Stimulated activated CD4-positive, alpha-beta T cell treated with anti-CD3 and anti-CD28 coated beads, Interleukin-1b, Interleukin-23, amount 100 ng/mL, for 4 hours (primary cell): ENCODE results near the gene ADAMTS5.

Experiments
- DNase-seq, 2 donors: peaks; one replicate each; pipeline ENCODE4 v3.0.0-alpha.2; 2020; ENCODE audit warnings: low read depth in 2 of 2

ADAMTS5 gene

GRCh38 chr21:26887251-26887650, 79.6 kb downstream of the ADAMTS5 start:
- DNase-seq: no peak

GRCh38 chr21:26884436-26884835, 82.5 kb downstream of the ADAMTS5 start:
- no peak for DNase-seq

GRCh38 chr21:26883768-26884167, 83.1 kb downstream of the ADAMTS5 start:
- no peak for DNase-seq

GRCh38 chr21:26881504-26882228, 85.2 kb downstream of the ADAMTS5 start:
- no peak for DNase-seq

GRCh38 chr21:26877018-26877417, 89.9 kb downstream of the ADAMTS5 start:
- DNase-seq: no peak

GRCh38 chr21:26874347-26874746, 92.5 kb downstream of the ADAMTS5 start:
- no peak for DNase-seq
